RWPE1 (cell line): Measurements from ENCODE around the gene ASIC2.
A peak's percentile ranks its signal among the peaks of the same experiment; 100 is the strongest.

ENCODE experiments used
- CTCF ChIA-PET: fragments of 350-600 bp; sonication (Branson Sonifier 250); formaldehyde crosslinking; extraction: SDS; loops from one replicate; lab custom pipeline; 2021; lab: Yijun Ruan, JAX
- POLR2A ChIA-PET: fragments of 400-600 bp; formaldehyde crosslinking; extraction: SDS; loops from one replicate; lab custom pipeline; 2020; ENCODE audit warnings: antibody characterized with exemption; ENCODE audit not compliant: low non-redundant PET; lab: Yijun Ruan, JAX
- DNase-seq: peaks from one replicate; pipeline ENCODE4 v3.0.0; 2012; ENCODE audit warnings: low spot score
- H3K27ac ChIP-seq: fragments of 450-650 bp; 2 replicates; pipeline ENCODE4 v1.5.1; 2017
- TF ChIP-seq, protein P1 (sequence below): fragments of 450-650 bp; conservative IDR thresholded peaks from 2 replicates; pipeline ENCODE4 v1.5.1; 2017; ENCODE audit warnings: low read depth, mild to moderate bottlenecking

ASIC2 gene

DNA sequence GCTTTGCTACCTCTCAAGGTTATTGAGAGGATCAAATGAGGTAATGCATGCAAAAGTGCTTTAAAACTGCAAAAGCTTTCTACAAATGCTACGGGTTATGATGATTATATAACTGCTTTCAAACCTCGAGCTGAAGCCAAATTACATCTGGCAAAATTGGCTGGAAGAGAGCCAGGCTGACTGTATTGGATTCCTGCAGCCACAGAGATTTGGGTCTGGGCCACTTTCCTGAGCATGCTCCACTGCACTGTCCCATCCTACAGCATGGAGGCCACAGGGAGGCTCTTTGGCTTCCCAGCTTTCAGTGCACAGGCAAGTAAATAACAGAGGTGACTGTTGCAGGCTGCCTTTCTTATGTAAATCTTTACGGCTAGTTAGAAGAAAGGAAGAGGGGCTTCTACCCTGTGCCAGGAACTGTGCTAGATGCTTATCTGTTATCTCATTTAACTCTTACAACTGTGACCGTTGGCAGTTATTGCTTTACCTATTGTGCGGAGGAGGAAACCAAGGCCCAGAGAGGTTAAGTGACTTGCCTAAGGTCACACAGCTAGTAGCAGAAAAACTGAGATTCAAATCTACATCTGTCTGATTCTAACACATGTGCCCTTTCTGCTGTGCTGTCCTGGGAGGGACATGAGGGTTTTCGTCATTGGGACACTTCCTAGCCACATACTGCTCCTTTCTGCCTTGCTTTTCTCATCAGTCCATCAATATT is 179.7 kb downstream of the ASIC2 start:
- POLR2A ChIA-PET: no interaction called here
- no peak for DNase-seq
- CTCF ChIA-PET: interaction anchor here (0.6 kb wide), 1 partner anchor 51 kb away, joined by 3 read pairs; no protein-coding TSS in a partner anchor
- TF ChIP-seq, protein P1, sequence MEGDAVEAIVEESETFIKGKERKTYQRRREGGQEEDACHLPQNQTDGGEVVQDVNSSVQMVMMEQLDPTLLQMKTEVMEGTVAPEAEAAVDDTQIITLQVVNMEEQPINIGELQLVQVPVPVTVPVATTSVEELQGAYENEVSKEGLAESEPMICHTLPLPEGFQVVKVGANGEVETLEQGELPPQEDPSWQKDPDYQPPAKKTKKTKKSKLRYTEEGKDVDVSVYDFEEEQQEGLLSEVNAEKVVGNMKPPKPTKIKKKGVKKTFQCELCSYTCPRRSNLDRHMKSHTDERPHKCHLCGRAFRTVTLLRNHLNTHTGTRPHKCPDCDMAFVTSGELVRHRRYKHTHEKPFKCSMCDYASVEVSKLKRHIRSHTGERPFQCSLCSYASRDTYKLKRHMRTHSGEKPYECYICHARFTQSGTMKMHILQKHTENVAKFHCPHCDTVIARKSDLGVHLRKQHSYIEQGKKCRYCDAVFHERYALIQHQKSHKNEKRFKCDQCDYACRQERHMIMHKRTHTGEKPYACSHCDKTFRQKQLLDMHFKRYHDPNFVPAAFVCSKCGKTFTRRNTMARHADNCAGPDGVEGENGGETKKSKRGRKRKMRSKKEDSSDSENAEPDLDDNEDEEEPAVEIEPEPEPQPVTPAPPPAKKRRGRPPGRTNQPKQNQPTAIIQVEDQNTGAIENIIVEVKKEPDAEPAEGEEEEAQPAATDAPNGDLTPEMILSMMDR: no peak
- peak overlapping the region; percentile 87 for H3K27ac ChIP-seq

- peak; percentile 97 for DNase-seq
- TF ChIP-seq, protein P1: no peak
- CTCF ChIA-PET: no interaction called here
- H3K27ac ChIP-seq: peak overlapping the region; percentile 87
- POLR2A ChIA-PET: no interaction called here
Observed at GRCh38 chr17:33112763-33113162, 180.3 kb downstream of the ASIC2 start.

DNA sequence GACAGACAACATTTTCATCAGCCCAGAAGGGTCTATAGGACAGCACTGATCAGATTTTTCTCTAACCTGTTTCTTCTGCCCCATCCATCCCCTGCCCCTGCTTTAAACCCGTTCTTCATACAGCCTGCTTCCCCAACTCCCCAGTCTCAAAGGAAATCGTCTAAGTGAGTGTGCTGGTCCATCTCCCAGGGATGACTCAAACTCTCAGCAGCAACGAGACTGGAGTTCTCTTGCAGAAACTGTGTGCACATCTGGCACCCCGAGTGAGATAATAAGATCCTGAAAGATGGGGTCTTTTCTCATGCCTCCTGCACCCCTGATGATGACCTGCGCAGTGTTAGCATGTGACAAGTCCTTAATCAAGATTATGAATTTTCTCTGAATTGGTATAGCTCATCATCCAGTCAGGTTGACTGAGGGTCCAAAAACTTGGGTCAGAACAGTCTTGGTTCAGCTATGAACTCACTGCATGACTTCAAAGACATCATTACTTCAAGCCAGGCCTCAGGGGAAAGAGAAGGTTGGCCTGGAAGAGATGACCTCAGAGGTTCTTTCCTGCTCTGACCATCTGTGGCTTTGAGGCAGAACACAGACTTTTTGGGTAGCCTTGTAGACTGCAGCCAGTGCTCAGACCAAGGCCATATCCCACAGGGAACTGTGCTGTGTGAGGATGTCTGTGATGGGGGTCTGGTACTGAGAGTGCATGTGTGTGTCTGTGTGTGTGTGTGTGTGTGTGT is 183.6 kb downstream of the ASIC2 start:
- no peak overlapping the region for H3K27ac ChIP-seq
- ChIA-PET POLR2A (no interaction called here), CTCF (no interaction called here)
- TF ChIP-seq, protein P1: no peak
- DNase-seq: no peak

GRCh38 chr17:33106525-33107165 is 186.4 kb downstream of the ASIC2 start:
- TF ChIP-seq, protein P1: no peak
- ChIA-PET POLR2A (no interaction called here), CTCF (no interaction called here)
- DNase-seq: no peak
- no peak overlapping the region for H3K27ac ChIP-seq

DNA sequence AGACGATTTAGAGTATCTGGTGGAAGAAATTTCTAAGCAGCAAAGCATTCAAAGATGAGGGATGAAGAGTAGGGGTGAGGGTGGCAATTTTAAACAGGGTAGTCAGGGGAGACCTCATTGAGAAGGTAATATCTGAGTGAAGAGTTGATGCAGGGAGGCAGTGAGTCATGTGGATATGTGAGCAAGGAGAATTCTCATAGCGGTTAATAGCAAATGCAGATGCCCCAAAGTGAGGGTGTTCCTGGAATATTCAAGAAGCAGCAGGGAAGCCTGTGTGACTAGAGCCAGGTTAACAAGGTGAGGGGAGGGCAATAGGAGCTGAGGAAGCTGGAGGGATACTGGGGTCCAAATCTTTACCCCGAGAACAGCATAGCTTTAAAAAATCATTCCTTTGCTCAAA is 187.2 kb downstream of the ASIC2 start:
- no peak overlapping the region for H3K27ac ChIP-seq
- no peak for DNase-seq
- TF ChIP-seq, protein P1: no peak
- POLR2A ChIA-PET: no interaction called here
- CTCF ChIA-PET: no interaction called here

DNA sequence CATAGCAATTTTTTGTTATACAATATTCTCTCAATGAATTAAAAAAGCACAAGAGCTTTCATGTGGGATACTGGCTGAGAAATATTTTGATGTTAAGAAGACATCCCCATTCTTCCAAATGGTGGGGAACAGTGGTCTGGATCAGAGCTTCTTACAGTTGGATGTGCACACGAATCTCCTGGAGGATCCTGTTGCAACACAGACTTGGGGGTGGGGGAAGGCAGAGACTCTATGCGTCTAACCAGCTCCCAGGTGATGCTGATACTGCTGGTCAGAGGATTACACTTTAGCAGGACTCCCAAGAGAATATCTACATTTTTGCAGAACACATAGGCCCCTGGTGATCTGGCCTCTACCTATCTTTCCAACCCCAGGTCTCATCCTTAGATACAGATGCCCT is 193.2 kb downstream of the ASIC2 start:
- CTCF ChIA-PET: no interaction called here
- POLR2A ChIA-PET: no interaction called here
- no peak for DNase-seq
- no peak overlapping the region for H3K27ac ChIP-seq
- TF ChIP-seq, protein P1: no peak
